Fibroblast of mammary gland (primary cell): ENCODE measurements around the gene EIF4G3.

Experiments
- DNase-seq: peaks from one replicate; pipeline ENCODE4 v3.0.0-alpha.2; 2010; ENCODE audit warnings: low read depth
- H3K4me3 ChIP-seq: 2 replicates; pipeline ENCODE4 v1.5.1; 2011; ENCODE audit warnings: low read depth, mild to moderate bottlenecking, low read length, moderate library complexity; ENCODE audit not compliant: control insufficient read depth
- CTCF ChIP-seq: conservative IDR thresholded peaks from 2 replicates; pipeline ENCODE4 v1.5.1; 2011; ENCODE audit warnings: low read depth, low read length, inconsistent platforms; ENCODE audit not compliant: control insufficient read depth, insufficient read depth

Gene EIF4G3

GRCh38 chr1:21090463-21090862 is 86.2 kb downstream of the EIF4G3 start:
- peak; percentile 12 for DNase-seq
- H3K4me3 ChIP-seq: no peak overlapping the region
- no peak for TF ChIP-seq CTCF

GRCh38 chr1:21089731-21090130 is 87.0 kb downstream of the EIF4G3 start:
- TF ChIP-seq CTCF: no peak
- H3K4me3 ChIP-seq: no peak overlapping the region
- DNase-seq: no peak

- no peak for DNase-seq
- H3K4me3 ChIP-seq: no peak overlapping the region
- no peak for TF ChIP-seq CTCF
Observed at GRCh38 chr1:21089299-21089698, 87.4 kb downstream of the EIF4G3 start.

- TF ChIP-seq CTCF: no peak
- DNase-seq: peak; percentile 14
- no peak overlapping the region for H3K4me3 ChIP-seq
Observed at GRCh38 chr1:21084111-21084810, 92.4 kb downstream of the EIF4G3 start.

- TF ChIP-seq CTCF: no peak
- H3K4me3 ChIP-seq: no peak overlapping the region
- DNase-seq: peak; percentile 43
Observed at GRCh38 chr1:21082073-21082472, 94.6 kb downstream of the EIF4G3 start.

- no peak overlapping the region for H3K4me3 ChIP-seq
- DNase-seq: peak; percentile 81
- TF ChIP-seq CTCF: no peak
Observed at GRCh38 chr1:21077085-21077484, 99.6 kb downstream of the EIF4G3 start.
